Measurements from ENCODE around the gene GTF2F2. TPM values are rescaled to one million over a fixed set of nuclear protein-coding genes. Genes with fewer than 3 reads are reported as not detected.

GTF2F2 gene
- total and polyA plus RNA-seq, 9 of the 15 experiments (the other 6 are each of a cell fraction or from before 2014, with no cell fraction given), result 19.7 to 44.8 (median 32.4) TPM

DNA sequence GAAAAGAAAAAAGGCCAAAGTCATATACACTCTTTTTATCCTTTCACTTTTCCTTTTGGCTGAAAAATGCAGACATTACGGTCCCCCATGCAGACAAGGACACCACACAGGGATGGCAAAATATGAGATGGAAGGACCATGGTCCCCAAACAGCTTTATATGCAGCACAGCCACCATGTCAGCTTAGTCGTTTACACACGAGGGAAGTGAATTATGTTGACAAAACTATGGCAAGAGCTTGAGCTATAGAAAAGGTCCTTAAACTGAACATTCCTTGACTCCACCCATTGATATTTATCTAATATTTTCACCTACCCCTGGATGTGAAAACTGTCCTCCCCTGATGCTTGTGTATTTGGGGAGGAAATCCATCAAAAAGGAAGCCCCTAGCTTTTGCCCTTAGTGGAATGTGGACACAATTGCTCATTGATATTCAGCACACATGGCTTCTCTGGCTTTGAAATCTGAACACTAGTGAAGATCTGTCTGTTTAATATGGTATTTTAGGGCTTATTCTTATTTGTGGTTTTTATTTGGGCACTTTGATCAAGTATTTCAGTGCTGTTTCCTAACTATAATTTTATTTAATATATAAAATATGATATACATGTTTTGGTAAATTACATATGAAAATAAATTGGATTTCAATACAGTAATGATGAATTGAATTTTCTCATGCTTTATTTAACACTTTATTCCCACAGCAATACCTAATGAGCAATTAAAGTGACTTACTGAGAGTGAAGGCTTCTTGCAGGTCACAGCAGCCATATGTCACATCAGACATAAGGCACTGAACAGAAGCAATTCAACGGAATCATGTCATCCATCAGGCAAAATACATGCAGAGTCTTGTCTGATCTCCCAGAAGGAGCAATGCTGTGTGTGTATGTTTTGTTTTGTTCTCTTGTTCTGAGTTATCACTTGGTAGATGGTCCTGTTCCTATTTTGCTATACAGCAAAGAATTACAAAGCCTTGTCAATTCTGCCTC lies 6.8 kb upstream of the GTF2F2 start:
- in situ Hi-C loops (cut with MboI), result no loop called here
- Histone ChIP-seq H3K9ac (ENCODE audit: insufficient read depth in 1 of 2, low read depth in 2 of 2, low read length in 2 of 2) (no peak overlapping the region), H4K20me1 (replicated peaks; ENCODE audit: control insufficient read depth, insufficient read depth, low read length) (no peaks in the 10 kb centered on the region), H3K9me1 (ENCODE audit: control insufficient read depth, insufficient read depth, low read length) (no peaks in the 10 kb centered on the region), H3K4me3 (no peak overlapping the region), H2AFZ (ENCODE audit: low read depth, low read length) (peak overlapping the region; percentile 63), H3K4me2 (ENCODE audit: insufficient read depth, low read length) (no peak overlapping the region), H3K4me1 (replicated peaks in 1 of 2; ENCODE audit: control insufficient read depth in 2 of 2, insufficient read depth in 2 of 2, low read length in 2 of 2) (no peaks in the 10 kb centered on the region; a peak in 1 of 5 replicates), H3K79me2 (ENCODE audit: control insufficient read depth, insufficient read depth, low read length) (no peaks in the 10 kb centered on the region), H3K27ac (ENCODE audit: extremely low read depth, low read depth, low read length) (no peak overlapping the region), H3K36me3 (ENCODE audit: control insufficient read depth, insufficient read depth, low read length) (no peaks in the 10 kb centered on the region), H3K27me3 (ENCODE audit: control insufficient read depth in 2 of 2, insufficient read depth in 2 of 2, low read length in 2 of 2) (no peaks in the 10 kb centered on the region), H3K9me3 (replicated peaks; ENCODE audit: control insufficient read depth, insufficient read depth, low read depth, low read length) (no peaks in the 10 kb centered on the region)
- no peak for TF ChIP-seq ZNF586 (CRISPR knock-in tag; conservative IDR thresholded peaks at IDR 0.05)
- TF ChIP-seq, protein P1, sequence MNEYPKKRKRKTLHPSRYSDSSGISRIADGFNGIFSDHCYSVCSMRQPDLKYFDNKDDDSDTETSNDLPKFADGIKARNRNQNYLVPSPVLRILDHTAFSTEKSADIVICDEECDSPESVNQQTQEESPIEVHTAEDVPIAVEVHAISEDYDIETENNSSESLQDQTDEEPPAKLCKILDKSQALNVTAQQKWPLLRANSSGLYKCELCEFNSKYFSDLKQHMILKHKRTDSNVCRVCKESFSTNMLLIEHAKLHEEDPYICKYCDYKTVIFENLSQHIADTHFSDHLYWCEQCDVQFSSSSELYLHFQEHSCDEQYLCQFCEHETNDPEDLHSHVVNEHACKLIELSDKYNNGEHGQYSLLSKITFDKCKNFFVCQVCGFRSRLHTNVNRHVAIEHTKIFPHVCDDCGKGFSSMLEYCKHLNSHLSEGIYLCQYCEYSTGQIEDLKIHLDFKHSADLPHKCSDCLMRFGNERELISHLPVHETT (CRISPR knock-in tag; conservative IDR thresholded peaks at IDR 0.05 in 1 of 2, IDR thresholded peaks at IDR 0.05 in 1 of 2), result no peak
- no peak for TF ChIP-seq ZNF444 (CRISPR knock-in tag; IDR thresholded peaks at IDR 0.05)
- no peak for TF ChIP-seq SPI1 (IDR thresholded peaks at IDR 0.05; ENCODE audit: borderline replicate concordance, low read depth, low read length)
- no peak for TF ChIP-seq SRSF9 (IDR thresholded peaks at IDR 0.05; ENCODE audit: borderline replicate concordance, low read depth, low read length)
- TF ChIP-seq, protein P2, sequence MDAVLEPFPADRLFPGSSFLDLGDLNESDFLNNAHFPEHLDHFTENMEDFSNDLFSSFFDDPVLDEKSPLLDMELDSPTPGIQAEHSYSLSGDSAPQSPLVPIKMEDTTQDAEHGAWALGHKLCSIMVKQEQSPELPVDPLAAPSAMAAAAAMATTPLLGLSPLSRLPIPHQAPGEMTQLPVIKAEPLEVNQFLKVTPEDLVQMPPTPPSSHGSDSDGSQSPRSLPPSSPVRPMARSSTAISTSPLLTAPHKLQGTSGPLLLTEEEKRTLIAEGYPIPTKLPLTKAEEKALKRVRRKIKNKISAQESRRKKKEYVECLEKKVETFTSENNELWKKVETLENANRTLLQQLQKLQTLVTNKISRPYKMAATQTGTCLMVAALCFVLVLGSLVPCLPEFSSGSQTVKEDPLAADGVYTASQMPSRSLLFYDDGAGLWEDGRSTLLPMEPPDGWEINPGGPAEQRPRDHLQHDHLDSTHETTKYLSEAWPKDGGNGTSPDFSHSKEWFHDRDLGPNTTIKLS (IDR thresholded peaks at IDR 0.05; ENCODE audit: borderline replicate concordance, low read depth), result no peak
- TF ChIP-seq NCOR1 (IDR thresholded peaks at IDR 0.05), result no peak
- TF ChIP-seq, protein P3, sequence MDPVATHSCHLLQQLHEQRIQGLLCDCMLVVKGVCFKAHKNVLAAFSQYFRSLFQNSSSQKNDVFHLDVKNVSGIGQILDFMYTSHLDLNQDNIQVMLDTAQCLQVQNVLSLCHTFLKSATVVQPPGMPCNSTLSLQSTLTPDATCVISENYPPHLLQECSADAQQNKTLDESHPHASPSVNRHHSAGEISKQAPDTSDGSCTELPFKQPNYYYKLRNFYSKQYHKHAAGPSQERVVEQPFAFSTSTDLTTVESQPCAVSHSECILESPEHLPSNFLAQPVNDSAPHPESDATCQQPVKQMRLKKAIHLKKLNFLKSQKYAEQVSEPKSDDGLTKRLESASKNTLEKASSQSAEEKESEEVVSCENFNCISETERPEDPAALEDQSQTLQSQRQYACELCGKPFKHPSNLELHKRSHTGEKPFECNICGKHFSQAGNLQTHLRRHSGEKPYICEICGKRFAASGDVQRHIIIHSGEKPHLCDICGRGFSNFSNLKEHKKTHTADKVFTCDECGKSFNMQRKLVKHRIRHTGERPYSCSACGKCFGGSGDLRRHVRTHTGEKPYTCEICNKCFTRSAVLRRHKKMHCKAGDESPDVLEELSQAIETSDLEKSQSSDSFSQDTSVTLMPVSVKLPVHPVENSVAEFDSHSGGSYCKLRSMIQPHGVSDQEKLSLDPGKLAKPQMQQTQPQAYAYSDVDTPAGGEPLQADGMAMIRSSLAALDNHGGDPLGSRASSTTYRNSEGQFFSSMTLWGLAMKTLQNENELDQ (CRISPR knock-in tag; IDR thresholded peaks at IDR 0.05; ENCODE audit: borderline replicate concordance), result no peak
- TF ChIP-seq MAZ (CRISPR knock-in tag; conservative IDR thresholded peaks at IDR 0.05 in 1 of 2, IDR thresholded peaks at IDR 0.05 in 1 of 2), result no peak
- TF ChIP-seq KHSRP (IDR thresholded peaks at IDR 0.05), result no peak
- TF ChIP-seq ZC3H11A (IDR thresholded peaks at IDR 0.05; ENCODE audit: low read depth, low read length), result no peak
- FAIRE-seq (no peak), DNase-seq (ENCODE audit: extremely low read depth in 1 of 4, low spot score in 3 of 4) (no peak), ATAC-seq (no peak)
- no TSS peak for BruUV-seq (replicated peaks)
- WGBS (ENCODE audit: insufficient coverage, low coverage, missing lambda C conversion rate), result 20% methylated on average over 4 of the region's 4 CpGs
- intact Hi-C loops (cut with micrococcal nuclease), result no loop called here
- ChIA-PET POLR2A (no interaction called here), CTCF (ENCODE audit: low intra/inter-chr PET ratio) (no interaction called here)
